Activated CD4-positive, alpha-beta T cell treated with anti-CD3 and anti-CD28 coated beads, Interleukin-2, Interleukin-6, amounts not matched to agents 100 ng/mL and 50 ng/mL, durations not matched to agents 16 hours and 8 hours (primary cell): ENCODE results near the gene SMAP1.

Source experiments
- DNase-seq: peaks from one replicate; pipeline ENCODE4 v3.0.0-alpha.2; 2020

SMAP1 gene

GRCh38 chr6:70903665-70904452 lies 236.2 kb downstream of the SMAP1 start:
- DNase-seq = no peak

DNA sequence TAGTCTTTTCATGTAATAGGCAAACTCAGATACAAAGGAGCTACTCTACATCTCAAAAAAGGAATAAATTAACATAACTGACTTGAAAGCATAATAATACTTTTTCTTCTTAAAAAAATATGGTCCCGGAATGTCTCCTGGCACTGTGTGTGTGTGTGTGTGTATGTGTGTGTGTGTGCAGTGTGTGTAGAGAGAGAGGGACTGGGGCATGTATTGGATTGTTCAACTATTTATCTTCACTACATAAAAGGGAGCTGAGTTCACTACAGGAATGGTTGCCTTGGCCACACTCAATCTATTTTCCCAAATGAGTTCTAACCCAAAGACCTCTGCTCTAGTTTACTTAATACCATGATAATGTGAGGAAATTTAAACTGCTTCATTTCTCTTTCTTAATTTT lies 238.1 kb downstream of the SMAP1 start:
- DNase-seq = no peak
